Measurements from ENCODE around the gene ITCH. TPM values are rescaled to one million over a fixed set of nuclear protein-coding genes. Genes with fewer than 3 reads are reported as not detected.

Gene ITCH
- total and polyA plus RNA-seq, 9 of the 15 experiments (the other 6 are each of a cell fraction or from before 2014, with no cell fraction given), result 7.5 to 53.0 (median 22.9) TPM

DNA sequence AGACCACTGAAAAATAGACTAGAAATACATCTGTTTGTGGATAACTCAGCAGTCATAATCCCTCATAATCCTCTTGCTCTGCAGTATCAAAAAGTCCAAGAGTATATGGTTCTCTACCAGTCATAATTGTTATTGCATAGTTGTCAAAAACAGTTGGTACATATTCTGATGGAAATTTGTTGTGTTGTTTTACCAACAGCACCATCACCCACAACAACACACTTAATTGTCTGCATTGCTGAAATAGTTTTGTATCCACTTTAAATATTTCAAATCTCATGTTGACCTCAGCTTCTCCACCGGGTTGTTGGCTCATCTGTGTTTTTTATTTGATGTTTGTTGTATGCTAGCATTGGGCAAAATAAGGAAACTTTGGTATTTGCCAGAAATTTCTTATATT is 39.4 kb downstream of the ITCH start:
- in situ Hi-C loops (cut with MboI) (no loop called here), intact Hi-C loops (cut with micrococcal nuclease) (no loop called here)
- Histone ChIP-seq H3K9me3 (replicated peaks; ENCODE audit: control insufficient read depth, insufficient read depth, low read depth, low read length) (no peaks in the 10 kb centered on the region), H3K36me3 (ENCODE audit: control insufficient read depth, insufficient read depth, low read length) (peaks cover 32% of the 10 kb centered on the region; the same call in 2 of the 3 replicates), H2AFZ (ENCODE audit: low read depth, low read length) (no peak overlapping the region), H3K79me2 (ENCODE audit: control insufficient read depth, insufficient read depth, low read length) (peaks cover 48% of the 10 kb centered on the region), H3K4me3 (no peak overlapping the region), H3K9me1 (ENCODE audit: control insufficient read depth, insufficient read depth, low read length) (no peaks in the 10 kb centered on the region), H3K4me2 (ENCODE audit: insufficient read depth, low read length) (no peak overlapping the region), H3K27ac (ENCODE audit: extremely low read depth, low read depth, low read length) (no peak overlapping the region), H3K4me1 (replicated peaks in 1 of 2; ENCODE audit: control insufficient read depth in 2 of 2, insufficient read depth in 2 of 2, low read length in 2 of 2) (no peaks in the 10 kb centered on the region), H3K9ac (ENCODE audit: insufficient read depth in 1 of 2, low read depth in 2 of 2, low read length in 2 of 2) (no peak overlapping the region), H4K20me1 (replicated peaks; ENCODE audit: control insufficient read depth, insufficient read depth, low read length) (no peaks in the 10 kb centered on the region), H3K27me3 (ENCODE audit: control insufficient read depth in 2 of 2, insufficient read depth in 2 of 2, low read length in 2 of 2) (no peaks in the 10 kb centered on the region)
- CTCF ChIA-PET (ENCODE audit: low intra/inter-chr PET ratio), result no interaction called here
- POLR2A ChIA-PET, result interaction anchor here (0.6 to 1.0 kb wide), 4 partner anchors 8 to 393 kb away, joined by 3 read pairs; no protein-coding TSS in a partner anchor
- no peak for DNase-seq (ENCODE audit: extremely low read depth in 1 of 4, low spot score in 3 of 4)
- ATAC-seq, result no peak
- FAIRE-seq, result no peak
- 44% methylated on average over 1 of the region's 1 CpG for WGBS (ENCODE audit: insufficient coverage, low coverage, missing lambda C conversion rate)
- no TSS peak for BruUV-seq (replicated peaks)
- no peak for TF ChIP-seq ZNF589 (CRISPR knock-in tag; IDR thresholded peaks at IDR 0.05; ENCODE audit: low read depth)
- TF ChIP-seq, protein P1, sequence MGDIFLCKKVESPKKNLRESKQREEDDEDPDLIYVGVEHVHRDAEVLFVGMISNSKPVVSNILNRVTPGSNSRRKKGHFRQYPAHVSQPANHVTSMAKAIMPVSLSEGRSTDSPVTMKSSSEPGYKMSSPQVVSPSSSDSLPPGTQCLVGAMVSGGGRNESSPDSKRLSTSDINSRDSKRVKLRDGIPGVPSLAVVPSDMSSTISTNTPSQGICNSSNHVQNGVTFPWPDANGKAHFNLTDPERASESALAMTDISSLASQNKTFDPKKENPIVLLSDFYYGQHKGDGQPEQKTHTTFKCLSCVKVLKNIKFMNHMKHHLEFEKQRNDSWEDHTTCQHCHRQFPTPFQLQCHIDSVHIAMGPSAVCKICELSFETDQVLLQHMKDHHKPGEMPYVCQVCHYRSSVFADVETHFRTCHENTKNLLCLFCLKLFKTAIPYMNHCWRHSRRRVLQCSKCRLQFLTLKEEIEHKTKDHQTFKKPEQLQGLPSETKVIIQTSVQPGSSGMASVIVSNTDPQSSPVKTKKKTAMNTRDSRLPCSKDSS (IDR thresholded peaks at IDR 0.05; ENCODE audit: low read depth, partially characterized antibody), result no peak
- TF ChIP-seq ZNF140 (CRISPR knock-in tag; IDR thresholded peaks at IDR 0.05), result no peak
- no peak for TF ChIP-seq ZNF584 (CRISPR knock-in tag; IDR thresholded peaks at IDR 0.05; ENCODE audit: low read depth)
- no peak for TF ChIP-seq ZNF77 (CRISPR knock-in tag; IDR thresholded peaks at IDR 0.05)
- TF ChIP-seq, protein P2, sequence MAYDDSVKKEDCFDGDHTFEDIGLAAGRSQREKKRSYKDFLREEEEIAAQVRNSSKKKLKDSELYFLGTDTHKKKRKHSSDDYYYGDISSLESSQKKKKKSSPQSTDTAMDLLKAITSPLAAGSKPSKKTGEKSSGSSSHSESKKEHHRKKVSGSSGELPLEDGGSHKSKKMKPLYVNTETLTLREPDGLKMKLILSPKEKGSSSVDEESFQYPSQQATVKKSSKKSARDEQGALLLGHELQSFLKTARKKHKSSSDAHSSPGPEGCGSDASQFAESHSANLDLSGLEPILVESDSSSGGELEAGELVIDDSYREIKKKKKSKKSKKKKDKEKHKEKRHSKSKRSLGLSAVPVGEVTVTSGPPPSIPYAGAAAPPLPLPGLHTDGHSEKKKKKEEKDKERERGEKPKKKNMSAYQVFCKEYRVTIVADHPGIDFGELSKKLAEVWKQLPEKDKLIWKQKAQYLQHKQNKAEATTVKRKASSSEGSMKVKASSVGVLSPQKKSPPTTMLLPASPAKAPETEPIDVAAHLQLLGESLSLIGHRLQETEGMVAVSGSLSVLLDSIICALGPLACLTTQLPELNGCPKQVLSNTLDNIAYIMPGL (CRISPR knock-in tag; IDR thresholded peaks at IDR 0.05), result no peak
- TF ChIP-seq, protein P3, sequence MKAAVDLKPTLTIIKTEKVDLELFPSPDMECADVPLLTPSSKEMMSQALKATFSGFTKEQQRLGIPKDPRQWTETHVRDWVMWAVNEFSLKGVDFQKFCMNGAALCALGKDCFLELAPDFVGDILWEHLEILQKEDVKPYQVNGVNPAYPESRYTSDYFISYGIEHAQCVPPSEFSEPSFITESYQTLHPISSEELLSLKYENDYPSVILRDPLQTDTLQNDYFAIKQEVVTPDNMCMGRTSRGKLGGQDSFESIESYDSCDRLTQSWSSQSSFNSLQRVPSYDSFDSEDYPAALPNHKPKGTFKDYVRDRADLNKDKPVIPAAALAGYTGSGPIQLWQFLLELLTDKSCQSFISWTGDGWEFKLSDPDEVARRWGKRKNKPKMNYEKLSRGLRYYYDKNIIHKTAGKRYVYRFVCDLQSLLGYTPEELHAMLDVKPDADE (conservative IDR thresholded peaks at IDR 0.05; ENCODE audit: control insufficient read depth, low read depth, low read length), result no peak
- no peak for TF ChIP-seq CBX5 (IDR thresholded peaks at IDR 0.05; ENCODE audit: borderline replicate concordance, low read depth)
- TF ChIP-seq NRF1 (conservative IDR thresholded peaks at IDR 0.05 in 1 of 2, IDR thresholded peaks at IDR 0.05 in 1 of 2), result no peak
- no peak for TF ChIP-seq ZNF311 (CRISPR knock-in tag; IDR thresholded peaks at IDR 0.05)
- no peak for TF ChIP-seq CBX2 (IDR thresholded peaks at IDR 0.05; ENCODE audit: insufficient read depth, low read length, poor library complexity, severe bottlenecking)
